SK-N-SH (cell line): ENCODE data around the gene CLN3. TPM values are rescaled to one million over a fixed set of nuclear protein-coding genes. Genes with fewer than 3 reads are reported as not detected.

ENCODE experiments used
- CTCF ChIA-PET: fragments of 300-600, 350-600 bp; formaldehyde crosslinking; extraction: SDS; loops from one replicate; lab custom pipeline; 2021; lab: Yijun Ruan, JAX
- POLR2A ChIA-PET: fragments of 350-600 bp; sonication (Branson Sonifier 250); formaldehyde crosslinking; extraction: SDS; loops from one replicate; lab custom pipeline; 2020; ENCODE audit warnings: antibody characterized with exemption, inconsistent platforms; lab: Yijun Ruan, JAX
- DNase-seq: peaks from one replicate; pipeline ENCODE4 v3.0.0; 2012
- H2AFZ ChIP-seq: fragments of 200-600 bp; sonication (generic); 2 replicates; pipeline ENCODE4 v1.8.1; 2016; ENCODE audit warnings: antibody characterized with exemption, mild to moderate bottlenecking, low read depth
- H3F3A ChIP-seq: fragments of 200-600 bp; sonication (generic); replicated peaks from 2 replicates; pipeline ENCODE3; 2016; ENCODE audit warnings: antibody characterized with exemption, mild to moderate bottlenecking; ENCODE audit not compliant: insufficient read depth
- H3K27ac ChIP-seq, 2 experiments: fragments of 200-500 bp in 1 of 2; fragments of 200-600 bp in 1 of 2; sonication (Bioruptor generic) in 1 of 2; sonication (generic), shearing (Covaris generic) in 1 of 2; 2 replicates each; pipeline versions ENCODE4 v1.5.1 to v1.6.1; 2014 to 2016; ENCODE audit warnings: low read depth in 2 of 2, inconsistent platforms in 1 of 2, low read length in 1 of 2, mild to moderate bottlenecking in 1 of 2, mixed read lengths in 1 of 2
- H3K27me3 ChIP-seq: fragments of 200-600 bp; sonication (generic), shearing (Covaris generic); 2 replicates; pipeline ENCODE4 v1.6.1; 2016; ENCODE audit warnings: mixed run types; ENCODE audit not compliant: insufficient read depth
- H3K36me3 ChIP-seq, 2 experiments: fragments of 200-500 bp in 1 of 2; fragments of 200-600 bp in 1 of 2; sonication (Bioruptor generic) in 1 of 2; sonication (generic) in 1 of 2; replicated peaks in 1 of 2; 2 replicates each; pipeline versions ENCODE3 to v1.5.1; 2014 to 2016; ENCODE audit warnings: low read length in 1 of 2, mild to moderate bottlenecking in 1 of 2; ENCODE audit not compliant: insufficient read depth in 2 of 2, control insufficient read depth in 1 of 2
- H3K4me1 ChIP-seq, 2 experiments: fragments of 200-500 bp in 1 of 2; fragments of 200-600 bp in 1 of 2; sonication (Bioruptor generic) in 1 of 2; sonication (generic), shearing (Covaris generic) in 1 of 2; 2 replicates each; pipeline versions ENCODE4 v1.5.1 to v1.6.1; 2014 to 2016; ENCODE audit warnings: low read depth in 1 of 2, low read length in 1 of 2, mixed run types in 1 of 2; ENCODE audit not compliant: insufficient read depth in 2 of 2, control insufficient read depth in 1 of 2
- H3K4me2 ChIP-seq: fragments of 200-600 bp; sonication (generic), shearing (Covaris generic); 2 replicates; pipeline ENCODE4 v1.6.1; 2017; ENCODE audit warnings: mixed run types
- H3K4me3 ChIP-seq, 2 experiments: fragments of 200-500 bp in 1 of 2; fragments of 200-600 bp in 1 of 2; sonication (Bioruptor generic) in 1 of 2; sonication (generic), shearing (Covaris generic) in 1 of 2; 2 replicates each; pipeline versions ENCODE4 v1.5.1 to v1.8.1; 2014 to 2016; ENCODE audit warnings: low read depth in 2 of 2, inconsistent platforms in 1 of 2, low read length in 1 of 2, mild to moderate bottlenecking in 1 of 2, mixed read lengths in 1 of 2, moderate library complexity in 1 of 2
- H3K79me2 ChIP-seq: fragments of 200-600 bp; sonication (generic); 2 replicates; pipeline ENCODE4 v1.8.1; 2017; ENCODE audit warnings: mild to moderate bottlenecking; ENCODE audit not compliant: insufficient read depth
- H3K9ac ChIP-seq: fragments of 200-600 bp; sonication (generic); 2 replicates; pipeline ENCODE4 v1.6.1; 2017; ENCODE audit warnings: mixed run types
- H3K9me2 ChIP-seq: fragments of 200-600 bp; sonication (generic); 2 replicates; pipeline ENCODE4 v1.6.1; 2017; ENCODE audit warnings: mixed run types
- H3K9me3 ChIP-seq: fragments of 200-600 bp; sonication (generic); 2 replicates; pipeline ENCODE4 v1.6.1; 2017; ENCODE audit warnings: mixed run types, mild to moderate bottlenecking, moderate library complexity
- H4K20me1 ChIP-seq: fragments of 200-600 bp; sonication (generic); 2 replicates; pipeline ENCODE4 v1.6.1; 2017; ENCODE audit warnings: mild to moderate bottlenecking, mixed run types; ENCODE audit not compliant: insufficient read depth
- CHD2 ChIP-seq: fragments of 150-350 bp; IDR thresholded peaks from 2 replicates; pipeline ENCODE4 v1.6.1; 2018; ENCODE audit warnings: low read length; ENCODE audit not compliant: partially characterized antibody
- FOXJ3 ChIP-seq: sonication (generic); formaldehyde crosslinking; IDR thresholded peaks from 2 replicates; pipeline ENCODE4 v1.5.1; 2020; ENCODE audit warnings: mild to moderate bottlenecking, missing genetic modification reagents
- FOXM1 ChIP-seq: IDR thresholded peaks from 2 replicates; pipeline ENCODE4 v1.4.0; 2012; ENCODE audit warnings: low read depth, mild to moderate bottlenecking
- GABPA ChIP-seq: IDR thresholded peaks from 2 replicates; pipeline ENCODE4 v1.4.0; 2012; ENCODE audit warnings: low read depth, mild to moderate bottlenecking
- JUND ChIP-seq: IDR thresholded peaks from 2 replicates; pipeline ENCODE4 v1.4.0; 2012
- MEF2A ChIP-seq: IDR thresholded peaks from 2 replicates; pipeline ENCODE4 v1.4.0; 2012; ENCODE audit warnings: low read depth, borderline replicate concordance
- MXI1 ChIP-seq: IDR thresholded peaks from 2 replicates; pipeline ENCODE4 v1.6.1; 2012; ENCODE audit warnings: mild to moderate bottlenecking, low read depth, low read length, improper control_type of control experiment
- NFIC ChIP-seq: IDR thresholded peaks from 2 replicates; pipeline ENCODE4 v1.4.0; 2012; ENCODE audit warnings: borderline replicate concordance
- POLR2AphosphoS5 ChIP-seq: IDR thresholded peaks from 2 replicates; pipeline ENCODE4 v1.6.1; 2012; ENCODE audit warnings: low read depth, low read length
- RXRA ChIP-seq: IDR thresholded peaks from 2 replicates; pipeline ENCODE4 v1.4.0; 2012; ENCODE audit warnings: low read depth, mild to moderate bottlenecking, borderline replicate concordance
- SIN3A ChIP-seq: IDR thresholded peaks from 2 replicates; pipeline ENCODE4 v1.6.1; 2012; ENCODE audit warnings: low read depth, mild to moderate bottlenecking, low read length, moderate library complexity, borderline replicate concordance
- SMC3 ChIP-seq: IDR thresholded peaks from 2 replicates; pipeline ENCODE4 v1.6.1; 2012; ENCODE audit warnings: low read depth, low read length, improper control_type of control experiment
- TEAD4 ChIP-seq: IDR thresholded peaks from 2 replicates; pipeline ENCODE4 v1.4.0; 2012; ENCODE audit warnings: mild to moderate bottlenecking, borderline replicate concordance; ENCODE audit not compliant: insufficient read depth
- WGBS: methylation state at CpG from one replicate; pipeline ENCODE4 v1.1.6; 2017; ENCODE audit warnings: low lambda C conversion rate; 5-methylcytosine and 5-hydroxymethylcytosine counted together
- polyA plus RNA-seq, 3 experiments: library from polyadenylated mRNA; depleted of rRNA; stranded (reverse); fragments of >200 nt; gene quantifications; 2 replicates each; pipeline ENCODE4 v1.2.3, GENCODE V29; 2012
- TF ChIP-seq, protein P1 (sequence below): fragments of 150-350 bp; IDR thresholded peaks from 2 replicates; pipeline ENCODE4 v1.6.1; 2017; ENCODE audit warnings: antibody characterized with exemption, low read length, low read depth, borderline replicate concordance
- TF ChIP-seq, protein P2 (sequence below): fragments of 150-350 bp; IDR thresholded peaks from 2 replicates; pipeline ENCODE4 v1.6.1; 2016; ENCODE audit warnings: mild to moderate bottlenecking, low read depth, low read length
- TF ChIP-seq, protein P3 (sequence below): IDR thresholded peaks from 2 replicates; pipeline ENCODE4 v1.6.1; 2012; ENCODE audit warnings: mild to moderate bottlenecking, low read depth, low read length, moderate library complexity
- TF ChIP-seq, protein P4 (sequence below): IDR thresholded peaks from 2 replicates; pipeline ENCODE4 v1.4.0; 2012; ENCODE audit warnings: low read depth, borderline replicate concordance

CLN3 gene
- polyA plus RNA-seq, 1 of the 3 experiments (the other 2 are of a cell fraction) = 18.5 TPM

DNA sequence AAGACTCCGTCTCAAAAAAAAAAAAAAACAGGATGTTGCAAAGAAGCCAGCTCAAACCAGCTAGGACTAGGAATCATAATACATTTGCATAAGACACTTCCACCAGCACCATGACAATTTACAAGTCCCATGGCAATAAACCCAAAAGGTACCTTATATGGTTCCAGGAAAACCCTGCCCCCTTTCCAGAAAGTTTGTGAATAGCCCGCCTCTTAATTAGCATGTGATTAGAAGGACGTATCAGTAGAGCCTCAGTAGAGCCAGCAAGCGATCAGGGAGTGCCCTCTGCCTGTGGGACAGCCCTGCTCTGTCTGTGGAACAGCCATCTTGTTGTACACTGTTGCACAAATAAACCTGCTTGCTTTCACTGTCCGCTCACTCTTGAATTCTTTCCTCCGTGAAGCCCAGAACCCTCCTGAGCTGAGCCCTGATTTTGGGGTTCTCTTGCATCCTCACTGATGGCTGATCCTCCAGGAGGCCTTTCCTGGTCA lies 32.9 kb upstream of the CLN3 start:
- Histone ChIP-seq H3K4me2 (no peak overlapping the region), H3K79me2 (no peaks in the 10 kb centered on the region), H3K9me3 (no peaks in the 10 kb centered on the region), H3K36me3 (no peaks in the 10 kb centered on the region), H3K4me1 (no peaks in the 10 kb centered on the region), H3K27me3 (no peaks in the 10 kb centered on the region), H3K27ac (no peak overlapping the region), H4K20me1 (no peaks in the 10 kb centered on the region), H3K9me2 (no peaks in the 10 kb centered on the region), H3F3A (no peaks in the 10 kb centered on the region), H2AFZ (no peak overlapping the region), H3K4me3 (no peak overlapping the region), H3K9ac (no peak overlapping the region)
- CTCF ChIA-PET = no interaction called here
- TF ChIP-seq JUND (no peak), MEF2A (no peak), FOXM1 (no peak), SIN3A (no peak), GABPA (no peak), FOXJ3 (no peak), RXRA (no peak), SMC3 (no peak), NFIC (no peak), CHD2 (no peak), POLR2AphosphoS5 (no peak), TEAD4 (no peak), MXI1 (no peak)
- TF ChIP-seq, protein P1, sequence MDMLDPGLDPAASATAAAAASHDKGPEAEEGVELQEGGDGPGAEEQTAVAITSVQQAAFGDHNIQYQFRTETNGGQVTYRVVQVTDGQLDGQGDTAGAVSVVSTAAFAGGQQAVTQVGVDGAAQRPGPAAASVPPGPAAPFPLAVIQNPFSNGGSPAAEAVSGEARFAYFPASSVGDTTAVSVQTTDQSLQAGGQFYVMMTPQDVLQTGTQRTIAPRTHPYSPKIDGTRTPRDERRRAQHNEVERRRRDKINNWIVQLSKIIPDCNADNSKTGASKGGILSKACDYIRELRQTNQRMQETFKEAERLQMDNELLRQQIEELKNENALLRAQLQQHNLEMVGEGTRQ = no peak
- TF ChIP-seq, protein P2, sequence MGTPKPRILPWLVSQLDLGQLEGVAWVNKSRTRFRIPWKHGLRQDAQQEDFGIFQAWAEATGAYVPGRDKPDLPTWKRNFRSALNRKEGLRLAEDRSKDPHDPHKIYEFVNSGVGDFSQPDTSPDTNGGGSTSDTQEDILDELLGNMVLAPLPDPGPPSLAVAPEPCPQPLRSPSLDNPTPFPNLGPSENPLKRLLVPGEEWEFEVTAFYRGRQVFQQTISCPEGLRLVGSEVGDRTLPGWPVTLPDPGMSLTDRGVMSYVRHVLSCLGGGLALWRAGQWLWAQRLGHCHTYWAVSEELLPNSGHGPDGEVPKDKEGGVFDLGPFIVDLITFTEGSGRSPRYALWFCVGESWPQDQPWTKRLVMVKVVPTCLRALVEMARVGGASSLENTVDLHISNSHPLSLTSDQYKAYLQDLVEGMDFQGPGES = no peak
- TF ChIP-seq, protein P3, sequence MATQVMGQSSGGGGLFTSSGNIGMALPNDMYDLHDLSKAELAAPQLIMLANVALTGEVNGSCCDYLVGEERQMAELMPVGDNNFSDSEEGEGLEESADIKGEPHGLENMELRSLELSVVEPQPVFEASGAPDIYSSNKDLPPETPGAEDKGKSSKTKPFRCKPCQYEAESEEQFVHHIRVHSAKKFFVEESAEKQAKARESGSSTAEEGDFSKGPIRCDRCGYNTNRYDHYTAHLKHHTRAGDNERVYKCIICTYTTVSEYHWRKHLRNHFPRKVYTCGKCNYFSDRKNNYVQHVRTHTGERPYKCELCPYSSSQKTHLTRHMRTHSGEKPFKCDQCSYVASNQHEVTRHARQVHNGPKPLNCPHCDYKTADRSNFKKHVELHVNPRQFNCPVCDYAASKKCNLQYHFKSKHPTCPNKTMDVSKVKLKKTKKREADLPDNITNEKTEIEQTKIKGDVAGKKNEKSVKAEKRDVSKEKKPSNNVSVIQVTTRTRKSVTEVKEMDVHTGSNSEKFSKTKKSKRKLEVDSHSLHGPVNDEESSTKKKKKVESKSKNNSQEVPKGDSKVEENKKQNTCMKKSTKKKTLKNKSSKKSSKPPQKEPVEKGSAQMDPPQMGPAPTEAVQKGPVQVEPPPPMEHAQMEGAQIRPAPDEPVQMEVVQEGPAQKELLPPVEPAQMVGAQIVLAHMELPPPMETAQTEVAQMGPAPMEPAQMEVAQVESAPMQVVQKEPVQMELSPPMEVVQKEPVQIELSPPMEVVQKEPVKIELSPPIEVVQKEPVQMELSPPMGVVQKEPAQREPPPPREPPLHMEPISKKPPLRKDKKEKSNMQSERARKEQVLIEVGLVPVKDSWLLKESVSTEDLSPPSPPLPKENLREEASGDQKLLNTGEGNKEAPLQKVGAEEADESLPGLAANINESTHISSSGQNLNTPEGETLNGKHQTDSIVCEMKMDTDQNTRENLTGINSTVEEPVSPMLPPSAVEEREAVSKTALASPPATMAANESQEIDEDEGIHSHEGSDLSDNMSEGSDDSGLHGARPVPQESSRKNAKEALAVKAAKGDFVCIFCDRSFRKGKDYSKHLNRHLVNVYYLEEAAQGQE = no peak
- TF ChIP-seq, protein P4, sequence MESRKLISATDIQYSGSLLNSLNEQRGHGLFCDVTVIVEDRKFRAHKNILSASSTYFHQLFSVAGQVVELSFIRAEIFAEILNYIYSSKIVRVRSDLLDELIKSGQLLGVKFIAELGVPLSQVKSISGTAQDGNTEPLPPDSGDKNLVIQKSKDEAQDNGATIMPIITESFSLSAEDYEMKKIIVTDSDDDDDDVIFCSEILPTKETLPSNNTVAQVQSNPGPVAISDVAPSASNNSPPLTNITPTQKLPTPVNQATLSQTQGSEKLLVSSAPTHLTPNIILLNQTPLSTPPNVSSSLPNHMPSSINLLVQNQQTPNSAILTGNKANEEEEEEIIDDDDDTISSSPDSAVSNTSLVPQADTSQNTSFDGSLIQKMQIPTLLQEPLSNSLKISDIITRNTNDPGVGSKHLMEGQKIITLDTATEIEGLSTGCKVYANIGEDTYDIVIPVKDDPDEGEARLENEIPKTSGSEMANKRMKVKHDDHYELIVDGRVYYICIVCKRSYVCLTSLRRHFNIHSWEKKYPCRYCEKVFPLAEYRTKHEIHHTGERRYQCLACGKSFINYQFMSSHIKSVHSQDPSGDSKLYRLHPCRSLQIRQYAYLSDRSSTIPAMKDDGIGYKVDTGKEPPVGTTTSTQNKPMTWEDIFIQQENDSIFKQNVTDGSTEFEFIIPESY = no peak
- 76% methylated on average over 6 of the region's 6 CpGs for WGBS
- POLR2A ChIA-PET = no interaction called here
- DNase-seq = no peak
